ENCODE data around the gene PDGFA.

GRCh38 chr7:492714-493065 is 27.0 kb downstream of the PDGFA start:
- TF ChIP-seq CTCF (IDR thresholded peaks at IDR 0.05) = no peak
- TF ChIP-seq POLR2A (IDR thresholded peaks at IDR 0.05) = no peak
